Mucosa of descending colon (tissue), 3 donors: ENCODE measurements around the gene KDM4C. TPM values are rescaled to one million over a fixed set of nuclear protein-coding genes. Genes with fewer than 3 reads are reported as not detected.

Experiments used
- ATAC-seq: fragments of 200-7000 bp; cut with Tn5 transposase; one replicate; pipeline ENCODE4 v1.9.1; 2020; ENCODE audit warnings: mild to moderate bottlenecking, moderate library complexity
- DNase-seq, 3 donors: peaks; one replicate each; pipeline ENCODE4 v3.0.0-alpha.2; 2020
- H3K36me3 ChIP-seq: fragments of 200-600 bp; one replicate; pipeline ENCODE4 v1.8.0; 2021; ENCODE audit warnings: low read depth, mild to moderate bottlenecking
- H3K4me1 ChIP-seq: fragments of 200-600 bp; one replicate; pipeline ENCODE4 v1.8.0; 2021; ENCODE audit warnings: low read depth, mild to moderate bottlenecking
- H3K4me3 ChIP-seq: fragments of 200-600 bp; one replicate; pipeline ENCODE4 v1.8.0; 2021; ENCODE audit warnings: mild to moderate bottlenecking
- H3K9me3 ChIP-seq: fragments of 200-600 bp; one replicate; pipeline ENCODE4 v1.8.0; 2021; ENCODE audit warnings: mild to moderate bottlenecking
- CTCF ChIP-seq: fragments of 200-600 bp; IDR thresholded peaks from one replicate; pipeline ENCODE4 v1.8.0; 2022; ENCODE audit warnings: antibody characterized with exemption, mild to moderate bottlenecking
- intact Hi-C, 2 donors: fragments of 100-400 bp; cut with DNase I in 1 of 2; cut with micrococcal nuclease in 1 of 2; formaldehyde crosslinking; loops; one replicate each; pipeline versions ENCODE4 v1.11.0 to v1.11.1; 2022; cut with DNase I, micrococcal nuclease
- total RNA-seq, 3 donors: library from RNA; stranded (reverse); fragmentation: NEBNext Ultra II Directional in 2 of 3; extraction: Animal tissue kit (Norgen Biotek cat#: 25700) in 2 of 3; gene quantifications; one replicate each; pipeline versions ENCODE4 v1.2.1 to v1.2.4, GENCODE V29; 2021 to 2023
- donor health status: DM: no; HTN: no; CAD: no; lungs with moderate emphysema.
- donor health status: DM: no; HTN: no; CAD: no.
- donor health status: DM: no; HTN: yes; CAD: no.

KDM4C gene
- total RNA-seq, 3 donors from 2014 or later: 44.6 to 74.9 (median 50.9) TPM

- Histone ChIP-seq H3K4me3 (no peak overlapping the region), H3K9me3 (no peaks in the 10 kb centered on the region), H3K36me3 (peaks cover 2% of the 10 kb centered on the region), H3K4me1 (no peaks in the 10 kb centered on the region)
- ATAC-seq (peak; percentile 46), DNase-seq (no peak)
- TF ChIP-seq CTCF: no peak
- intact Hi-C loops: no loop called here
Measured at GRCh38 chr9:7123743-7124142, 366.0 kb downstream of the KDM4C start.

- H3K4me3 ChIP-seq: no peak overlapping the region
- ATAC-seq: no peak
- H3K4me1 ChIP-seq: no peaks in the 10 kb centered on the region
- no peak for TF ChIP-seq CTCF
- H3K36me3 ChIP-seq: peaks cover 3% of the 10 kb centered on the region
- intact Hi-C loops: no loop called here
- H3K9me3 ChIP-seq: no peaks in the 10 kb centered on the region
- no peak for DNase-seq
Measured at GRCh38 chr9:7125231-7125630, 367.5 kb downstream of the KDM4C start.

- no peak for ATAC-seq
- Histone ChIP-seq H3K9me3 (no peaks in the 10 kb centered on the region), H3K4me1 (no peaks in the 10 kb centered on the region), H3K36me3 (peaks cover 3% of the 10 kb centered on the region), H3K4me3 (no peak overlapping the region)
- no peak for TF ChIP-seq CTCF
- DNase-seq: no peak
- intact Hi-C loops: no loop called here
Measured at GRCh38 chr9:7129391-7129790, 371.6 kb downstream of the KDM4C start.

GRCh38 chr9:7130266-7130820 is 372.6 kb downstream of the KDM4C start:
- DNase-seq (no peak), ATAC-seq (no peak)
- H3K4me1 ChIP-seq: no peaks in the 10 kb centered on the region
- intact Hi-C loops: no loop called here
- TF ChIP-seq CTCF: no peak
- peaks cover 3% of the 10 kb centered on the region for H3K36me3 ChIP-seq
- no peaks in the 10 kb centered on the region for H3K9me3 ChIP-seq
- H3K4me3 ChIP-seq: no peak overlapping the region

GRCh38 chr9:7132605-7133004 is 374.8 kb downstream of the KDM4C start:
- intact Hi-C loops: no loop called here
- H3K36me3 ChIP-seq: peaks cover 3% of the 10 kb centered on the region
- no peaks in the 10 kb centered on the region for H3K9me3 ChIP-seq
- DNase-seq (no peak), ATAC-seq (peak; percentile 50)
- H3K4me1 ChIP-seq: no peaks in the 10 kb centered on the region
- H3K4me3 ChIP-seq: no peak overlapping the region
- TF ChIP-seq CTCF: no peak

GRCh38 chr9:7135735-7136134 is 378.0 kb downstream of the KDM4C start:
- Histone ChIP-seq H3K36me3 (no peaks in the 10 kb centered on the region), H3K4me1 (no peaks in the 10 kb centered on the region), H3K4me3 (no peak overlapping the region), H3K9me3 (no peaks in the 10 kb centered on the region)
- intact Hi-C loops: no loop called here
- no peak for DNase-seq
- ATAC-seq: no peak
- no peak for TF ChIP-seq CTCF
